Esophagus squamous epithelium (tissue), 5 donors: Measurements from ENCODE around the gene DDB1. TPM values are rescaled to one million over a fixed set of nuclear protein-coding genes. Genes with fewer than 3 reads are reported as not detected.

ENCODE experiments used
- DNase-seq: peaks from one replicate; lab custom pipeline; 2025; lab: John Stamatoyannopoulos, UW
- H3K27ac ChIP-seq, 4 donors: fragments of 200-600 bp; sonication (generic); one replicate each; pipeline ENCODE4 v1.5.1; 2016 to 2019; ENCODE audit warnings: mild to moderate bottlenecking in 1 of 4
- H3K27me3 ChIP-seq, 4 donors: fragments of 200-600 bp; sonication (generic); 1 replicate in 3 of 4; 2 replicates in 1 of 4; pipeline versions ENCODE4 v1.5.1 to v1.6.0; 2017 to 2021; ENCODE audit warnings: antibody characterized with exemption in 1 of 4
- H3K36me3 ChIP-seq, 3 donors: fragments of 200-600 bp; sonication (generic); one replicate each; pipeline ENCODE4 v1.5.1; 2016 to 2019
- H3K4me1 ChIP-seq, 3 donors: fragments of 200-600 bp; sonication (generic); one replicate each; pipeline ENCODE4 v1.5.1; 2017 to 2019
- H3K4me3 ChIP-seq, 4 donors: fragments of 200-600 bp; sonication (generic); 1 replicate in 3 of 4; 2 replicates in 1 of 4; pipeline ENCODE4 v1.5.1; 2016 to 2019; ENCODE audit warnings: mild to moderate bottlenecking in 2 of 4, moderate library complexity in 1 of 4
- H3K9me3 ChIP-seq, 3 donors: fragments of 200-600 bp; sonication (generic); one replicate each; pipeline ENCODE4 v1.5.1; 2016 to 2019
- POLR2A ChIP-seq, 4 donors: fragments of 450-650 bp; IDR thresholded peaks; one replicate each; pipeline ENCODE4 v1.6.1; 2017; ENCODE audit warnings: antibody characterized with exemption in 4 of 4, mild to moderate bottlenecking in 4 of 4, moderate library complexity in 3 of 4
- WGBS, 2 donors: methylation state at CpG; one replicate each; pipeline ENCODE4 v1.1.5; 2018; 5-methylcytosine and 5-hydroxymethylcytosine counted together
- intact Hi-C: fragments of 100-400 bp; cut with DNase I; formaldehyde crosslinking; loops from one replicate; pipeline ENCODE4 v1.15.0; 2022
- total RNA-seq, 4 donors: library from RNA; depleted of rRNA; stranded (reverse); fragments of >200 nt; gene quantifications; one replicate each; pipeline ENCODE4 v1.1.0, GENCODE V29; 2016
- TF ChIP-seq, protein P1 (sequence below), 6 experiments: fragments of 450-650 bp in 4 of 6; fragments of 200-600 bp in 2 of 6; sonication (generic) in 2 of 6; IDR thresholded peaks; one replicate each; pipeline ENCODE4 v1.5.1; 2016 to 2019; ENCODE audit warnings: antibody characterized with exemption in 6 of 6, mild to moderate bottlenecking in 4 of 6, moderate library complexity in 4 of 6
- donor health status: DM: yes; HTN: yes; CAD: no.

Gene DDB1
- total RNA-seq, 4 donors from 2014 or later: 98.9 to 146 (median 127) TPM

DNA sequence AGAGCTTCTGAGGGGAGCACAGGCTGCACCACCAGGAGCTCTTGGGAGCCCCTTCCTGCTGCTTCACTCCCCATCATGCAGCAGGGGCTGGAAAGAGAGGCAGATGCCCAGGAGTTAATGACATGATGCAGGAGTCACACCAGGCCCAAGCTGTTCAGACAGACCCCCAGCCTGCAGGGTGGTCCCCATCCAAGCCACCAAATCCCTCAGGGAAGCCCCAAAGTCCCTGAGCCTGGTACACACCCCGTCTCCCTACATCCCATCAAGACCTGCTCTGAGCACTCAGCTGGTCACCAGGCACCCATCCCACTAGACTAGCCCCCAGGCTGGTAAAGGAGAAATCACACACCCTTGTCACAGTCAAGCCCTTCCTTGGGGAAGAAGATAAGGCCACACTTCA lies 17.4 kb upstream of the DDB1 start:
- H3K36me3 ChIP-seq: peaks cover 0 to 81% (median 27%) of the 10 kb centered on the region in 3 donors
- H3K27ac ChIP-seq: no peak overlapping the region
- peaks cover 0 to 14% (median 7%) of the 10 kb centered on the region in 3 donors for H3K4me1 ChIP-seq
- H3K27me3 ChIP-seq: no peaks in the 10 kb centered on the region
- H3K4me3 ChIP-seq: no peak overlapping the region
- no peak for DNase-seq
- intact Hi-C loops: no loop called here
- WGBS, 2 donors: 80% methylated on average over 1 of the region's 1 CpG; no CpG with 5 or more reads in 1 of the 2 donors
- TF ChIP-seq POLR2A (IDR thresholded peaks at IDR 0.05): no peak
- TF ChIP-seq, protein P1, sequence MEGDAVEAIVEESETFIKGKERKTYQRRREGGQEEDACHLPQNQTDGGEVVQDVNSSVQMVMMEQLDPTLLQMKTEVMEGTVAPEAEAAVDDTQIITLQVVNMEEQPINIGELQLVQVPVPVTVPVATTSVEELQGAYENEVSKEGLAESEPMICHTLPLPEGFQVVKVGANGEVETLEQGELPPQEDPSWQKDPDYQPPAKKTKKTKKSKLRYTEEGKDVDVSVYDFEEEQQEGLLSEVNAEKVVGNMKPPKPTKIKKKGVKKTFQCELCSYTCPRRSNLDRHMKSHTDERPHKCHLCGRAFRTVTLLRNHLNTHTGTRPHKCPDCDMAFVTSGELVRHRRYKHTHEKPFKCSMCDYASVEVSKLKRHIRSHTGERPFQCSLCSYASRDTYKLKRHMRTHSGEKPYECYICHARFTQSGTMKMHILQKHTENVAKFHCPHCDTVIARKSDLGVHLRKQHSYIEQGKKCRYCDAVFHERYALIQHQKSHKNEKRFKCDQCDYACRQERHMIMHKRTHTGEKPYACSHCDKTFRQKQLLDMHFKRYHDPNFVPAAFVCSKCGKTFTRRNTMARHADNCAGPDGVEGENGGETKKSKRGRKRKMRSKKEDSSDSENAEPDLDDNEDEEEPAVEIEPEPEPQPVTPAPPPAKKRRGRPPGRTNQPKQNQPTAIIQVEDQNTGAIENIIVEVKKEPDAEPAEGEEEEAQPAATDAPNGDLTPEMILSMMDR (IDR thresholded peaks at IDR 0.05): no peak
- no peaks in the 10 kb centered on the region for H3K9me3 ChIP-seq

DNA sequence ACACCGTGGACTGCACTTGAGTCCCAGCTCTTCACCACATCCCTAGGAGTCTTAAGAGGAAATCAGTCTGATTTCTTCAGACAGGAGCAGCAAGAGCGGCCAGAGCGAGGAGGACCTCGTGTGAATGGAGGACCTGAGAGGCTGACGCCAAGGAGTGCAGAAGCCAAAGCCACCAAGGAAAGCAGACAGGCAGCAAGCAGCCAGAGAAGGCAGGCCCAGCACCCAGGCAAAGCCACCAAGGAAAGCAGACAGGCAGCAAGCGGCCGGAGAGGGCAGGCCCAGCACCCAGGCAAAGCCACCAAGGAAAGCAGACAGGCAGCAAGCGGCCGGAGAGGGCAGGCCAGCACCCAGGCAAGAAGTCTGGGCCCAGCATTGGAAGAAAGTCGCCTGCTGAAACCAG lies 17.0 kb upstream of the DDB1 start:
- DNase-seq: no peak
- Histone ChIP-seq H3K27ac (no peak overlapping the region), H3K4me3 (no peak overlapping the region), H3K36me3 (peaks cover 0 to 77% (median 27%) of the 10 kb centered on the region in 3 donors), H3K4me1 (peaks cover 0 to 19% (median 7%) of the 10 kb centered on the region in 3 donors), H3K9me3 (no peaks in the 10 kb centered on the region), H3K27me3 (no peaks in the 10 kb centered on the region)
- TF ChIP-seq POLR2A (IDR thresholded peaks at IDR 0.05): no peak
- TF ChIP-seq, protein P1 (IDR thresholded peaks at IDR 0.05): no peak
- 97% methylated on average over 8 of the region's 10 CpGs; no CpG with 5 or more reads in 1 of the 2 donors for WGBS, 2 donors
- intact Hi-C loops: no loop called here

DNA sequence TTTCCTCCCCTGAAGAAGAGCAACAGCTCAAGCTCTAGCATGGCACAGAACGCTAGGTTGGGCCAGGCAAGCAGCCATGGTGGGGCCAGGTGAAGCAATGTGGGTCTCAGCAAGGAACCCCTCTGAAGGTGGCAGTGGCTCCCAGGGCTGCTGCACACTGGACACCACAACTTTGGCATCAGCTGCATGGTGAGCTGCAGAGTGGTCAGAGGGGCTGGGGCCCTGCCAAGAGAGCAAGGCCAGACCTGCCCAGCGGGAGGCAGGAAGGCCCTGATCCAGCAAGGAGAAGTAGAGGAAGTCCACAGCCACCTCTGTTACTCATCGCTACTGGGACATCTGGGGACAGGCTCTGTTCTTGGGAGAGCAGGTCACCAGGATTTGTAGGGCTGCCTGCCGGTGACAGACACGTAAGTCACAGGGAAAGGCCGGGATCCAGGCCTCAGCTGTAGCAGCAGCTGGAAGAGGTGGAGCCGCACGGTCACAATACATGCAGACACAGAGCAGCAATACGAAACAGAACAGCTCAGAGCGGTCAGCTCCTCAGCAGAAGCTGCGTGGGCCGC lies 16.4 kb upstream of the DDB1 start:
- no peak for DNase-seq
- H3K27me3 ChIP-seq: no peaks in the 10 kb centered on the region
- intact Hi-C loops: no loop called here
- 83 to 94% methylated on average over 6 to 7 of the region's 12 CpGs for WGBS, 2 donors
- H3K27ac ChIP-seq: no peak overlapping the region
- H3K36me3 ChIP-seq: peaks cover 0 to 74% (median 27%) of the 10 kb centered on the region in 3 donors
- no peak overlapping the region for H3K4me3 ChIP-seq
- TF ChIP-seq, protein P1 (IDR thresholded peaks at IDR 0.05): no peak
- no peak for TF ChIP-seq POLR2A (IDR thresholded peaks at IDR 0.05)
- H3K9me3 ChIP-seq: no peaks in the 10 kb centered on the region
- peaks cover 0 to 22% (median 7%) of the 10 kb centered on the region in 3 donors for H3K4me1 ChIP-seq

DNA sequence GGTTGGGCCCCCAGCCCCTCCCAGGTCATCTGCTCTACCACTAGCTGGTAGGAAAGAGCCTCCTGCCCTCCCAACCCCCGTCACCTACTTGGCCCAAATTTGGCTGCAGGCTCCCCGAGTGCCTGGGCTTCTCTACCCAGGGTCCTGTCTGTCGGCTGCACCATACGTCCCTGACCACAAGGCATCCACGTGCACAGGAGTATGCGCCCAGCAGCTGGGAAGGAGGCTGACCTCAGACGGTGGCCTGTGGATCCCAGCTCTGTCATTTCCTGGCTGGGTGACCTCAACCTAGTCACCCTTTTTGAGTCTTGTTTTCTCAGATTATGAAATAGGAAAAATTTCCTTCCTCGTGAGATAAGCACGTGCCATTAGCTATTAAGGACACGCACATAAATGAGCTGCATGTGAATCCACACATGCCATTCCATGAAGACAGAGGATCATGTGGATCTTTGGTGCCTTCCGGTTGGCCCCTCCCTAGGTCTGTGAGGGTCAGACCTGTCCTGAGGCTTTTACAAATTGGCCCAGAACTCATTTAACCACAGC lies 15.1 kb upstream of the DDB1 start:
- Histone ChIP-seq H3K9me3 (no peaks in the 10 kb centered on the region), H3K27ac (peak overlapping the region in 2 of 4 donors; percentile 22 to 44), H3K4me1 (peaks cover 0 to 22% (median 7%) of the 10 kb centered on the region in 3 donors), H3K4me3 (no peak overlapping the region), H3K36me3 (peaks cover 0 to 74% (median 27%) of the 10 kb centered on the region in 3 donors), H3K27me3 (no peaks in the 10 kb centered on the region)
- no peak for TF ChIP-seq POLR2A (IDR thresholded peaks at IDR 0.05)
- TF ChIP-seq, protein P1 (IDR thresholded peaks at IDR 0.05): peak in 1 of 6 experiments; percentile 3
- no peak for DNase-seq
- intact Hi-C loops: no loop called here
- 74 to 79% methylated on average over 4 to 6 of the region's 11 CpGs for WGBS, 2 donors
